ENCODE data around the gene NEU4. TPM values are rescaled to one million over a fixed set of nuclear protein-coding genes. Genes with fewer than 3 reads are reported as not detected.

Gene NEU4
- total and polyA plus RNA-seq, 5 experiments from 2014 or later = not detected

DNA sequence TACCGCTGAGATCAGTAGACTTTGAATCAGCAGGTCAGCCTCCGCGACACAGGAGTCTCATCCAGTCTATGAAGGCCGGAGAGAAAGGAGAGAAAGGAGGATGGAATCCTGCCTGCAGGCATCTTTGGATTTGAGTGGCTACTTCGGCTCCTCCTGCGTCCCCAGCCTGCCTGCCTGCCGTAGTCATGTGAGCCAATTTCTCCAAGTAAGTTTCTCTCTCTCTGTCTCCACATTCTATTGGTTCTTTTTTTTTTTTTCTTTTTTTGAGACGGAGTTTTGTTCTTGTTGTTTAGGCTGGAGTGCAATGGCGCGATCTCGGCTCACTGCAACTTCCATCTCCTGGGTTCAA is 33.0 kb downstream of the NEU4 start:
- ATAC-seq (no peak), DNase-seq (no peak)
- POLR2A ChIA-PET = no interaction called here
- no peaks in the 10 kb centered on the region for H3K9me3 Mint-ChIP-seq
- peaks cover 18 to 38% (median 30%) of the 10 kb centered on the region in 4 donors for H3K4me1 Mint-ChIP-seq
- H3K4me3 Mint-ChIP-seq = peak overlapping the region in 2 of 10 donors; percentile 78 to 85
- peaks cover 0 to 4% (median 0%) of the 10 kb centered on the region in 5 donors for H3K27me3 Mint-ChIP-seq
- H3K36me3 Mint-ChIP-seq = no peaks in the 10 kb centered on the region
- peak overlapping the region in 3 of 10 donors; percentile 37 to 91 (median 91) for H3K27ac Mint-ChIP-seq

- peak in 7 of 10 donors; percentile 35 to 62 (median 39) for DNase-seq
- Mint-ChIP-seq H3K4me3 (peak overlapping the region; percentile 62 to 86 (median 78)), H3K9me3 (no peaks in the 10 kb centered on the region), H3K27me3 (peaks cover 0 to 4% (median 0%) of the 10 kb centered on the region in 5 donors), H3K27ac (peak overlapping the region; percentile 29 to 91 (median 79)), H3K36me3 (no peaks in the 10 kb centered on the region), H3K4me1 (peaks cover 16 to 38% (median 30%) of the 10 kb centered on the region in 4 donors)
- POLR2A ChIA-PET = no interaction called here
- peak; percentile 22 to 59 for ATAC-seq
These were observed 33.7 kb downstream of the NEU4 start for GRCh38 chr2:241842620-241843211.

GRCh38 chr2:241843321-241844065 is 34.5 kb downstream of the NEU4 start:
- no peaks in the 10 kb centered on the region for H3K36me3 Mint-ChIP-seq
- H3K4me1 Mint-ChIP-seq = peaks cover 16 to 38% (median 30%) of the 10 kb centered on the region in 4 donors
- H3K27me3 Mint-ChIP-seq = peaks cover 0 to 4% (median 0%) of the 10 kb centered on the region in 5 donors
- no peaks in the 10 kb centered on the region for H3K9me3 Mint-ChIP-seq
- POLR2A ChIA-PET = interaction anchor here (0.7 to 2.5 kb wide), 3 partner anchors 16 to 1014 kb away, joined by 4 to 7 read pairs (median 7); no protein-coding TSS in a partner anchor
- peak overlapping the region; percentile 62 to 86 (median 78) for H3K4me3 Mint-ChIP-seq
- ATAC-seq (peak in 1 of 2 donors; percentile 10), DNase-seq (peak in 1 of 10 donors; percentile 55)
- peak overlapping the region in 6 of 10 donors; percentile 75 to 91 (median 88) for H3K27ac Mint-ChIP-seq

DNA sequence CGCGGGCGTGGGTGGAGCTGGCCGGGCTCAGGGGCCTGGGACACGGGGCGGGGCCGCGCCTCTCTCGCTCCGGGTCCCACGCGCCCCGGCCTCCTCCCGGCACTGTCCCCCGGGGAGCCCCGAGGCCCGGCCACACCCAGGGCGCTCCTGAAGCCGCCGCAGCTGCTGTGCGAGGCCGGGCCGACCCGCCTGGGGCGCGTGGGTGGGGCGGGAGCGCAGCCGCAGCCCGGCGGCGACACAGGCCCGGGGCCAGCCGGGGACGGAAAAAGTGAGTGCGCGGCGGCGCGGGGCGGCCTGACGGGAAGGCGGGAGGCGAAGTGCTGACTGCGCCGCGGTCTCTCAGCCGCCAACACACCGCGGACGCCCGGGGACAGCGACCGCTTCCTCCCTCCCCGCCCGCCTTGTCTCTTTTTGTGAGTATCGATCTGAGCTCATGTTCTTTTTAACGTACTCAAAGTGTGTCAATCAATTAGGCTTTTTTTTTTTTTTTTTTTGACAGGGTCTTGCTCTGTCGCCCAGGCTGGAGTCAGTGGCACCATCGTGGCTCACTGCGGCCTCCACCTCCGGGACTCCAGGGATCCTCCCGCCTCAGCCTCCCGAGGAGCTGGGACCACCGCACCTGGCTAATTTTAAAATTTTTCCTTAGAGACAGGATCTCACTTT is 35.2 kb downstream of the NEU4 start:
- POLR2A ChIA-PET = interaction anchor here (0.7 to 2.5 kb wide), 3 partner anchors 16 to 1015 kb away, joined by 4 to 7 read pairs (median 7); no protein-coding TSS in a partner anchor
- H3K4me1 Mint-ChIP-seq = peaks cover 16 to 38% (median 28%) of the 10 kb centered on the region in 4 donors
- DNase-seq = peak; percentile 35 to 74 (median 57)
- peaks cover 0 to 4% (median 0%) of the 10 kb centered on the region in 5 donors for H3K27me3 Mint-ChIP-seq
- peak overlapping the region in 5 of 10 donors; percentile 41 to 89 (median 64) for H3K27ac Mint-ChIP-seq
- no peaks in the 10 kb centered on the region for H3K9me3 Mint-ChIP-seq
- H3K36me3 Mint-ChIP-seq = no peaks in the 10 kb centered on the region
- peak overlapping the region; percentile 64 to 86 (median 75) for H3K4me3 Mint-ChIP-seq
- ATAC-seq = peak; percentile 84 to 92

- no peak for ATAC-seq
- POLR2A ChIA-PET = interaction anchor here (2.0 to 2.5 kb wide), 2 partner anchors 15 to 22 kb away, joined by 7 read pairs; no protein-coding TSS in a partner anchor
- Mint-ChIP-seq H3K27ac (peak overlapping the region in 5 of 10 donors; percentile 17 to 67 (median 56)), H3K4me3 (peak overlapping the region; percentile 62 to 86 (median 78)), H3K9me3 (no peaks in the 10 kb centered on the region), H3K4me1 (peaks cover 16 to 38% (median 28%) of the 10 kb centered on the region in 4 donors), H3K27me3 (peaks cover 0 to 4% (median 0%) of the 10 kb centered on the region in 5 donors), H3K36me3 (no peaks in the 10 kb centered on the region)
- peak in 1 of 10 donors; percentile 55 for DNase-seq
These were observed 36.0 kb downstream of the NEU4 start for GRCh38 chr2:241844831-241845578.

GRCh38 chr2:241846406-241846805 is 37.4 kb downstream of the NEU4 start:
- Mint-ChIP-seq H3K27ac (peak overlapping the region in 2 of 10 donors; percentile 11 to 47), H3K4me1 (peaks cover 16 to 35% (median 28%) of the 10 kb centered on the region in 4 donors), H3K9me3 (no peaks in the 10 kb centered on the region), H3K27me3 (peaks cover 0 to 4% (median 0%) of the 10 kb centered on the region in 5 donors), H3K36me3 (no peaks in the 10 kb centered on the region), H3K4me3 (peak overlapping the region in 2 of 10 donors; percentile 10 to 39)
- POLR2A ChIA-PET = interaction anchor here (1.0 kb wide), 1 partner anchor 27 kb away, joined by 3 read pairs; no protein-coding TSS in a partner anchor
- DNase-seq = no peak
- no peak for ATAC-seq

DNA sequence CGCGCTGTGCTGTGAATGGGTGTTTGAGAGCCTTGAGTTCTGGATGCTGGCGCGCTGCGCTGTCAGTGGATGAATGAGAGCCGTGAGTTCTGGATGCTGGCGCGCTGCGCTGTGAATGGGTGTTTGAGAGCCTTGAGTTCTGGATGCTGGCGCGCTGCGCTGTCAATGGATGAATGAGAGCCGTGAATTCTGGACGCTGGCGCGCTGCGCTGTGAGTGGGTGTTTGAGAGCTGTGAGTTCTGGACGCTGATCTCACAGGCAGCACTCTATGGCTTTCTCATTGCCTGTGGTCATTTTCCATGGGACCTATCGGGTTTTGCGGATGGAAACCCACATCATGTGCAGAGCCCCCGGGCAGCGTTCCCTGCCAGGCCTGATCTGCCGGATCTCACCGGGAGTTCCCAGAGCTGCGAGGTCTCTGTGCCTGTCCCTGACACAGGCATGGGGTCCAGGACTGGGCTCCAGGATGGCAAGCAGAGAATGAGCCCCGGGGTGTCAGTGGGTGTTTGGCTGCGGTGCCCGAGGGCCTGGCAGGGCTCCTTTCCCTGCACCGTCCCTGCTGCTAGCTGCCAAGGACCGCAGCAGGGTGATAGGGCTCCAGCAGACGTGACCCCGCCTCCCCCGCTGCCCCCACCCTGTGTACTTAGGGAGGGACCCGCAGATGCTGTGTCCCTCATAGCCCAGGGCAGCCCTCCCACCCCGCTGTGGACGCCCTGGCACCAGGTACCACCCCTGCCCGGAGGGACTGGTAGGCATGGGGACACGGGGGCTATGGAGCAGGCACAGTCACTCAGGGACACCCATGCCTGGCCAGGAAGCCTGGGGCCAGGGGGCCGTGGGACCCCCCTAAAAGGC is 40.0 kb downstream of the NEU4 start:
- DNase-seq (peak in 1 of 10 donors; percentile 49), ATAC-seq (no peak)
- Mint-ChIP-seq H3K27me3 (peaks cover 0 to 4% (median 0%) of the 10 kb centered on the region in 5 donors), H3K4me3 (no peak overlapping the region), H3K9me3 (no peaks in the 10 kb centered on the region), H3K4me1 (peaks cover 8 to 20% (median 17%) of the 10 kb centered on the region in 4 donors), H3K36me3 (no peaks in the 10 kb centered on the region), H3K27ac (no peak overlapping the region)
- POLR2A ChIA-PET = no interaction called here

GRCh38 chr2:241849616-241850543 is 40.9 kb downstream of the NEU4 start:
- no peak for DNase-seq
- Mint-ChIP-seq H3K27ac (no peak overlapping the region), H3K4me3 (no peak overlapping the region), H3K4me1 (peaks cover 8 to 16% (median 12%) of the 10 kb centered on the region in 4 donors), H3K36me3 (no peaks in the 10 kb centered on the region), H3K27me3 (peaks cover 0 to 4% (median 0%) of the 10 kb centered on the region in 5 donors), H3K9me3 (no peaks in the 10 kb centered on the region)
- POLR2A ChIA-PET = interaction anchor here (1.2 kb wide), 1 partner anchor 17 kb away, joined by 4 read pairs; no protein-coding TSS in a partner anchor
- no peak for ATAC-seq

DNA sequence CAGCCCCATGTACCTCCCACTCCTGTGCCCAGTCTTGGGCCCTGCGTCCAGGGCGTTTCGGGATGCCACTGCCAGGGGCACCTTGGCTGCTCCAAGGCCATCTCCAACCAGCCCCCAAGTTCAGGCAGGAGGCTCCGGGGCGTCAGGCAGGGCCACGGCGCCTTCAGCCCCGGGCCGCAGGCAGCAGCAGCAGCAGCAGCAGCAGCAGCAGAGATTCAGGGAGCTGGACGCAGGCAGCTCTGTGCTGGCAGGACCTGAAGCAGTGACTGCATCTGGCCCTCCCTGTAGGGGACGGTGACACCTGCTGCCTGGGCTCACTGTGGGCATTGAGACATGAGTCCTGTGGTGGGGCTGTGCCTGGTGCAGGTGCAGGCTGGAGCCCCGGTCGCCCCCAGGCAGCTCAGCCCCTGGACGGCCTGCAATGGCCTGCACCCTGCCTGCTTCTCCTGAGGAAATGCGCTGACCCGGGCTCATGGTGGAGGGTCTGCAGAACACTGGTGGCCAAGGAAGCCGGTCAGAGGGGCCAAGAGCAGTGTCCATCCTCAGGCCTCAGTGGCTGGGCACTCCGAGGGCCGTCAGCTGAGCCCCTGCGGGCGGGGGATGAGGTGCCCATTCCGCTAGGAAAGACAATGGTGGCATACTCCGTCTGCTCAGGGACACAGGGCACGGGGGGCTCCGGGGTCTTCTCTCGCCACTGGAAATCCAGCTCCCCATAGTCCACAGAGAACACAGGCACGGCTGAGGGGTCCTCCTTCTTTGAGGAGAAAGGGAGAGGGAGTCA is 41.7 kb downstream of the NEU4 start:
- DNase-seq (no peak), ATAC-seq (no peak)
- Mint-ChIP-seq H3K27ac (no peak overlapping the region), H3K36me3 (no peaks in the 10 kb centered on the region), H3K9me3 (no peaks in the 10 kb centered on the region), H3K27me3 (peaks cover 0 to 3% (median 0%) of the 10 kb centered on the region in 5 donors), H3K4me1 (peaks cover 3 to 8% (median 5%) of the 10 kb centered on the region in 4 donors), H3K4me3 (no peak overlapping the region)
- POLR2A ChIA-PET = interaction anchor here (1.2 kb wide), 1 partner anchor 16 kb away, joined by 4 read pairs; no protein-coding TSS in a partner anchor
